T-cell (primary cell): ENCODE data around the gene NR3C1. TPM values are rescaled to one million over a fixed set of nuclear protein-coding genes. Genes with fewer than 3 reads are reported as not detected.

Experiments used
- ATAC-seq, 4 experiments: fragments of 200-7000 bp in 3 of 4; fragments of 150-1000 bp in 1 of 4; cut with Tn5 transposase; replicated peaks in 1 of 4; 1 replicate in 3 of 4; 2 replicates in 1 of 4; pipeline ENCODE4 v1.10.0; 2021; ENCODE audit warnings: moderate library complexity in 3 of 4, mild to moderate bottlenecking in 2 of 4, moderate number of reproducible peaks in 1 of 4
- CTCF ChIA-PET, 2 donors: fragments of 300-600 bp; sonication (Branson Sonifier 250); formaldehyde crosslinking; loops; one replicate each; lab custom pipeline; 2022; ENCODE audit warnings: antibody characterized with exemption in 2 of 2; lab: Charles Lee
- POLR2A ChIA-PET, 2 donors: fragments of 300-600 bp; sonication (Branson Sonifier 250); formaldehyde crosslinking; loops; one replicate each; lab custom pipeline; 2022; ENCODE audit warnings: antibody characterized with exemption in 2 of 2; lab: Charles Lee
- DNase-seq, 35 experiments: peaks; one replicate each; pipeline versions ENCODE4 v3.0.0 to v3.0.0-alpha.2; 2013 to 2023
- H3K27ac ChIP-seq: one replicate; pipeline ENCODE4 v1.5.1; 2013; ENCODE audit warnings: low read length
- H3K27me3 ChIP-seq, 2 experiments: replicated peaks in 1 of 2; 1 replicate in 1 of 2; 2 replicates in 1 of 2; pipeline versions ENCODE4 v1.6.1 to v1.7.0; 2013; ENCODE audit warnings: low read length in 1 of 2, mixed read lengths in 1 of 2; ENCODE audit not compliant: control insufficient read depth in 2 of 2, insufficient read depth in 2 of 2; ENCODE audit errors: extremely low read depth in 1 of 2
- H3K36me3 ChIP-seq, 2 donors: 1 replicate in 1 of 2; 2 replicates in 1 of 2; pipeline versions ENCODE4 v1.6.1 to v1.7.0; 2013; ENCODE audit warnings: low read length in 1 of 2; ENCODE audit not compliant: control insufficient read depth in 2 of 2, insufficient read depth in 1 of 2; ENCODE audit errors: extremely low read depth in 1 of 2
- H3K4me1 ChIP-seq, 2 experiments: 1 replicate in 1 of 2; 2 replicates in 1 of 2; pipeline versions ENCODE4 v1.6.1 to v1.7.0; 2013; ENCODE audit warnings: low read length in 2 of 2, mixed read lengths in 1 of 2; ENCODE audit not compliant: insufficient read depth in 2 of 2, control insufficient read depth in 1 of 2; ENCODE audit errors: extremely low read depth in 1 of 2
- H3K4me3 ChIP-seq, 2 donors: 1 replicate in 1 of 2; 2 replicates in 1 of 2; pipeline versions ENCODE4 v1.5.1 to v1.7.0; 2013; ENCODE audit warnings: mild to moderate bottlenecking in 2 of 2, low read length in 1 of 2, moderate library complexity in 1 of 2; ENCODE audit not compliant: control insufficient read depth in 1 of 2; ENCODE audit errors: extremely low read depth in 1 of 2
- H3K9me3 ChIP-seq: 2 replicates; pipeline ENCODE4 v1.7.0; 2013
- H3K27ac Mint-ChIP-seq, 2 donors: one replicate each; pipeline ENCODE4 v1.8.0; 2020 to 2021; ENCODE audit warnings: mild to moderate bottlenecking in 2 of 2, mixed read lengths in 2 of 2
- H3K27me3 Mint-ChIP-seq, 2 donors: one replicate each; pipeline ENCODE4 v1.8.0; 2021 to 2022; ENCODE audit warnings: mixed read lengths in 2 of 2
- H3K36me3 Mint-ChIP-seq: one replicate; pipeline ENCODE4 v1.8.0; 2021; ENCODE audit warnings: mixed read lengths
- H3K4me1 Mint-ChIP-seq, 3 donors: one replicate each; pipeline ENCODE4 v1.8.0; 2020 to 2022; ENCODE audit warnings: mixed read lengths in 3 of 3, mild to moderate bottlenecking in 1 of 3
- H3K4me3 Mint-ChIP-seq, 3 donors: one replicate each; pipeline ENCODE4 v1.8.0; 2020 to 2022; ENCODE audit warnings: mild to moderate bottlenecking in 3 of 3, mixed read lengths in 3 of 3, moderate library complexity in 3 of 3
- H3K9me3 Mint-ChIP-seq, 3 donors: one replicate each; pipeline ENCODE4 v1.8.0; 2020 to 2022; ENCODE audit warnings: mixed read lengths in 3 of 3
- WGBS: methylation state at CpG from one replicate; pipeline ENCODE4 v1.1.5; 2013; ENCODE audit warnings: missing lambda C conversion rate; ENCODE audit not compliant: insufficient coverage; 5-methylcytosine and 5-hydroxymethylcytosine counted together
- total RNA-seq, 35 experiments: library from RNA in 6 of 35; stranded (reverse) in 6 of 35; fragments of 120-200 nt in 1 of 35; gene quantifications; one replicate each; pipeline versions ENCODE4 v1.2.1 to v1.2.4 and lab custom pipeline; 2013 to 2026

NR3C1 gene
- total RNA-seq, 5 donors from 2014 or later (not counting 1 experiment from before 2014, with no cell fraction given), result 108 to 156 (median 122) TPM

GRCh38 chr5:143236682-143237081, 166.8 kb downstream of the NR3C1 start:
- no peaks in the 10 kb centered on the region for H3K9me3 Mint-ChIP-seq
- H3K27me3 ChIP-seq, result no peaks in the 10 kb centered on the region
- WGBS, result no CpG with 5 or more reads among the region's 2 CpGs

GRCh38 chr5:143235423-143235822, 168.1 kb downstream of the NR3C1 start:
- Histone ChIP-seq H3K4me3 (no peak overlapping the region), H3K27ac (no peak overlapping the region), H3K4me1 (peaks cover 3 to 4% of the 10 kb centered on the region in 2 experiments), H3K36me3 (no peaks in the 10 kb centered on the region), H3K27me3 (no peaks in the 10 kb centered on the region), H3K9me3 (no peaks in the 10 kb centered on the region)
- Mint-ChIP-seq H3K36me3 (peaks cover 6% of the 10 kb centered on the region), H3K4me1 (peaks cover 6 to 12% (median 10%) of the 10 kb centered on the region in 3 donors), H3K4me3 (no peak overlapping the region), H3K9me3 (no peaks in the 10 kb centered on the region), H3K27ac (no peak overlapping the region), H3K27me3 (no peaks in the 10 kb centered on the region)
- ChIA-PET POLR2A (interaction anchor here in 1 of 2 donors (0.7 kb wide), 1 partner anchor 11 kb away, joined by 4 read pairs; no protein-coding TSS in a partner anchor), CTCF (no interaction called here)
- ATAC-seq (no peak), DNase-seq (no peak)
- WGBS, result no CpG with 5 or more reads among the region's 3 CpGs

More at GRCh38 chr5:143236682-143237081, 166.8 kb downstream of the NR3C1 start:
- DNase-seq, result no peak
- H3K36me3 Mint-ChIP-seq, result peaks cover 6% of the 10 kb centered on the region
- Histone ChIP-seq H3K27ac (no peak overlapping the region), H3K36me3 (no peaks in the 10 kb centered on the region), H3K4me1 (no peaks in the 10 kb centered on the region), H3K4me3 (no peak overlapping the region), H3K9me3 (no peaks in the 10 kb centered on the region)
- H3K4me3 Mint-ChIP-seq, result no peak overlapping the region
- H3K4me1 Mint-ChIP-seq, result peaks cover 0 to 3% (median 0%) of the 10 kb centered on the region in 3 donors
- H3K27ac Mint-ChIP-seq, result no peak overlapping the region
- H3K27me3 Mint-ChIP-seq, result no peaks in the 10 kb centered on the region
- POLR2A ChIA-PET, result no interaction called here
- ATAC-seq, result no peak
- CTCF ChIA-PET, result no interaction called here

- H3K9me3 ChIP-seq, result no peaks in the 10 kb centered on the region
- no peaks in the 10 kb centered on the region for H3K27me3 ChIP-seq
- Mint-ChIP-seq H3K4me3 (no peak overlapping the region), H3K9me3 (no peaks in the 10 kb centered on the region), H3K27ac (no peak overlapping the region), H3K4me1 (peaks cover 17 to 23% (median 21%) of the 10 kb centered on the region in 3 donors), H3K27me3 (no peaks in the 10 kb centered on the region), H3K36me3 (peaks cover 6% of the 10 kb centered on the region)
- no peak for ATAC-seq
- POLR2A ChIA-PET, result interaction anchor here in 1 of 2 donors (0.7 kb wide), 1 partner anchor 10 kb away, joined by 4 read pairs; no protein-coding TSS in a partner anchor
- 96% methylated on average over 7 of the region's 9 CpGs for WGBS
- no peaks in the 10 kb centered on the region for H3K36me3 ChIP-seq
- H3K4me1 ChIP-seq, result peaks cover 11 to 15% of the 10 kb centered on the region in 2 experiments
- no peak overlapping the region for H3K4me3 ChIP-seq
- CTCF ChIA-PET, result interaction anchor here in 1 of 2 donors (0.7 kb wide), 1 partner anchor 360 kb away, joined by 3 read pairs; no protein-coding TSS in a partner anchor
- DNase-seq, result no peak
- H3K27ac ChIP-seq, result no peak overlapping the region
Measured at GRCh38 chr5:143234162-143234842, 169.2 kb downstream of the NR3C1 start.

- Histone ChIP-seq H3K36me3 (no peaks in the 10 kb centered on the region), H3K9me3 (no peaks in the 10 kb centered on the region), H3K27me3 (no peaks in the 10 kb centered on the region), H3K4me1 (peaks cover 11 to 17% of the 10 kb centered on the region in 2 experiments), H3K4me3 (no peak overlapping the region), H3K27ac (no peak overlapping the region)
- no peak overlapping the region for H3K4me3 Mint-ChIP-seq
- H3K36me3 Mint-ChIP-seq, result peaks cover 6% of the 10 kb centered on the region
- ChIA-PET POLR2A (interaction anchor here in 1 of 2 donors (0.5 kb wide), 1 partner anchor 168 kb away, joined by 3 read pairs; no protein-coding TSS in a partner anchor), CTCF (no interaction called here)
- WGBS, result 62% methylated on average over 2 of the region's 2 CpGs
- no peaks in the 10 kb centered on the region for H3K27me3 Mint-ChIP-seq
- no peak overlapping the region for H3K27ac Mint-ChIP-seq
- H3K4me1 Mint-ChIP-seq, result peaks cover 24 to 34% (median 28%) of the 10 kb centered on the region in 3 donors
- DNase-seq (no peak), ATAC-seq (no peak)
- no peaks in the 10 kb centered on the region for H3K9me3 Mint-ChIP-seq
Measured at GRCh38 chr5:143233031-143233430, 170.5 kb downstream of the NR3C1 start.

GRCh38 chr5:143231973-143232812, 171.3 kb downstream of the NR3C1 start:
- Histone ChIP-seq H3K4me3 (no peak overlapping the region), H3K4me1 (peaks cover 11 to 17% of the 10 kb centered on the region in 2 experiments), H3K27ac (no peak overlapping the region), H3K9me3 (no peaks in the 10 kb centered on the region), H3K36me3 (no peaks in the 10 kb centered on the region), H3K27me3 (no peaks in the 10 kb centered on the region)
- H3K36me3 Mint-ChIP-seq, result peaks cover 6% of the 10 kb centered on the region
- no peak overlapping the region for H3K4me3 Mint-ChIP-seq
- no peak overlapping the region for H3K27ac Mint-ChIP-seq
- CTCF ChIA-PET, result no interaction called here
- POLR2A ChIA-PET, result no interaction called here
- DNase-seq, result no peak
- H3K27me3 Mint-ChIP-seq, result no peaks in the 10 kb centered on the region
- no peak for ATAC-seq
- no peaks in the 10 kb centered on the region for H3K9me3 Mint-ChIP-seq
- peaks cover 24 to 39% (median 28%) of the 10 kb centered on the region in 3 donors for H3K4me1 Mint-ChIP-seq
- WGBS, result 100% methylated on average over 3 of the region's 7 CpGs

- no peaks in the 10 kb centered on the region for H3K27me3 Mint-ChIP-seq
Measured at GRCh38 chr5:143231416-143231815, 172.1 kb downstream of the NR3C1 start.

More at GRCh38 chr5:143231416-143231815, 172.1 kb downstream of the NR3C1 start:
- ATAC-seq, result no peak
- POLR2A ChIA-PET, result no interaction called here
- Mint-ChIP-seq H3K4me3 (no peak overlapping the region), H3K4me1 (peaks cover 24 to 39% (median 28%) of the 10 kb centered on the region in 3 donors), H3K9me3 (no peaks in the 10 kb centered on the region), H3K27ac (no peak overlapping the region), H3K36me3 (peaks cover 6% of the 10 kb centered on the region)
- Histone ChIP-seq H3K27me3 (no peaks in the 10 kb centered on the region), H3K27ac (no peak overlapping the region), H3K9me3 (no peaks in the 10 kb centered on the region), H3K36me3 (no peaks in the 10 kb centered on the region), H3K4me1 (peaks cover 11 to 17% of the 10 kb centered on the region in 2 experiments), H3K4me3 (no peak overlapping the region)
- WGBS, result no CpG with 5 or more reads among the region's 3 CpGs
- CTCF ChIA-PET, result interaction anchor here in 1 of 2 donors (0.6 kb wide), 1 partner anchor 173 kb away, joined by 10 read pairs; no protein-coding TSS in a partner anchor
- no peak for DNase-seq
